Natural killer cell (primary cell): ENCODE data around the gene C8G. TPM values are rescaled to one million over a fixed set of nuclear protein-coding genes. Genes with fewer than 3 reads are reported as not detected.

Experiments
- ATAC-seq, 3 donors: fragments of 150-1000 bp in 2 of 3; fragments of 200-7000 bp in 1 of 3; cut with Tn5 transposase; 1 replicate in 1 of 3; 2 replicates in 2 of 3; pipeline ENCODE4 v1.10.0; 2021; ENCODE audit warnings: mild to moderate bottlenecking in 2 of 3, moderate library complexity in 2 of 3
- DNase-seq, 2 donors: peaks; one replicate each; pipeline versions ENCODE4 v3.0.0 to v3.0.0-alpha.2; 2013 to 2021; ENCODE audit warnings: mixed read lengths in 1 of 2
- H3K27ac ChIP-seq: one replicate; pipeline ENCODE4 v1.5.1; 2013; ENCODE audit warnings: mild to moderate bottlenecking, low read length
- H3K27me3 ChIP-seq: one replicate; pipeline ENCODE4 v1.6.1; 2013; ENCODE audit warnings: low read length; ENCODE audit not compliant: control insufficient read depth, insufficient read depth
- H3K36me3 ChIP-seq: one replicate; pipeline ENCODE4 v1.6.1; 2013; ENCODE audit warnings: low read length; ENCODE audit not compliant: control insufficient read depth, insufficient read depth
- H3K4me1 ChIP-seq: one replicate; pipeline ENCODE4 v1.6.1; 2013; ENCODE audit warnings: low read length; ENCODE audit not compliant: control insufficient read depth, insufficient read depth
- H3K4me3 ChIP-seq: one replicate; pipeline ENCODE4 v1.5.1; 2013; ENCODE audit warnings: low read length
- H3K9me3 ChIP-seq: one replicate; pipeline ENCODE4 v1.6.1; 2013; ENCODE audit warnings: low read length; ENCODE audit not compliant: control insufficient read depth, insufficient read depth
- H3K27ac Mint-ChIP-seq, 2 donors: one replicate each; pipeline ENCODE4 v1.8.0; 2022; ENCODE audit warnings: mild to moderate bottlenecking in 2 of 2, mixed read lengths in 2 of 2, moderate library complexity in 1 of 2
- H3K27me3 Mint-ChIP-seq, 2 donors: one replicate each; pipeline ENCODE4 v1.8.0; 2022; ENCODE audit warnings: low read depth in 2 of 2, mixed read lengths in 2 of 2
- H3K36me3 Mint-ChIP-seq: one replicate; pipeline ENCODE4 v1.8.0; 2022; ENCODE audit warnings: mixed read lengths
- H3K4me1 Mint-ChIP-seq, 2 donors: one replicate each; pipeline ENCODE4 v1.8.0; 2022; ENCODE audit warnings: mixed read lengths in 2 of 2
- H3K4me3 Mint-ChIP-seq: one replicate; pipeline ENCODE4 v1.8.0; 2022; ENCODE audit warnings: mild to moderate bottlenecking, moderate library complexity, mixed read lengths
- H3K9me3 Mint-ChIP-seq, 2 donors: one replicate each; pipeline ENCODE4 v1.8.0; 2022; ENCODE audit warnings: mixed read lengths in 2 of 2
- WGBS: methylation state at CpG from one replicate; pipeline ENCODE4 v1.1.7; 2013; ENCODE audit warnings: missing lambda C conversion rate; ENCODE audit not compliant: insufficient coverage; 5-methylcytosine and 5-hydroxymethylcytosine counted together
- intact Hi-C: fragments of 100-400 bp; cut with micrococcal nuclease; formaldehyde crosslinking; loops from one replicate; pipeline ENCODE4 v1.14.2; 2022
- total RNA-seq, 4 donors: library from RNA; stranded (reverse); fragments of 120-200 nt in 1 of 4; gene quantifications; one replicate each; pipeline versions ENCODE4 v1.2.3 to v1.2.4, GENCODE V29; 2013 to 2022
- TF ChIP-seq, protein P1 (sequence below): fragments of 200-600 bp; IDR thresholded peaks from one replicate; pipeline ENCODE4 v1.8.0; 2022; ENCODE audit warnings: antibody characterized with exemption

The C8G gene
- total RNA-seq, 3 donors from 2014 or later (not counting 1 experiment from before 2014, with no cell fraction given) = 3.9 to 8.5 (median 7.3) TPM

DNA sequence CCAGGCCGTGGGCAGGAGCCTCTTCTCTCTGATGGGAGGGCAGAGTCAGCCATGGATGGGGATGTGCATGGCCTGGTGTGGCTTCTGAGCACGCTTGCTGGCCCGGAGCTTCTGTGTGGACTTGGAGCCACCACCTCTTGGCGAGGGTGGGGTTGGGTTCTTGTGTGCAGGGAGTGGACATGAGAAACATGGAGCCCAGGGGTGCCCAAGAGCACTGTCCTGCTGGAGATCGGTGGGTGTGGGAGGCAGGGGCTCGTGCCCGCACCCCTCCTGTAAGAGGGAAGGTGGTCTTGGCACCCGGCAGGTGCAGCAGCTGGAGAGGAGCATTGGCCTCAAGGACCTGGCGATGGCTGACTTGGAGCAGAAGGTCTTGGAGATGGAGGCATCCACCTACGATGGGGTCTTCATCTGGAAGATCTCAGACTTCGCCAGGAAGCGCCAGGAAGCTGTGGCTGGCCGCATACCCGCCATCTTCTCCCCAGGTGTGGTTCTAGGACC lies 24.3 kb upstream of the C8G start:
- Mint-ChIP-seq H3K9me3 (no peaks in the 10 kb centered on the region), H3K36me3 (peaks cover 5% of the 10 kb centered on the region), H3K4me3 (no peak overlapping the region), H3K27ac (no peak overlapping the region), H3K4me1 (peaks cover 0 to 4% of the 10 kb centered on the region in 2 donors), H3K27me3 (no peaks in the 10 kb centered on the region)
- no peaks in the 10 kb centered on the region for H3K27me3 ChIP-seq
- no peak overlapping the region for H3K27ac ChIP-seq
- intact Hi-C loops = no loop called here
- H3K9me3 ChIP-seq = no peaks in the 10 kb centered on the region
- H3K36me3 ChIP-seq = peaks cover 55% of the 10 kb centered on the region
- no peak overlapping the region for H3K4me3 ChIP-seq
- ATAC-seq (no peak), DNase-seq (no peak)
- WGBS = 95% methylated on average over 14 of the region's 14 CpGs
- H3K4me1 ChIP-seq = no peaks in the 10 kb centered on the region
- TF ChIP-seq, protein P1, sequence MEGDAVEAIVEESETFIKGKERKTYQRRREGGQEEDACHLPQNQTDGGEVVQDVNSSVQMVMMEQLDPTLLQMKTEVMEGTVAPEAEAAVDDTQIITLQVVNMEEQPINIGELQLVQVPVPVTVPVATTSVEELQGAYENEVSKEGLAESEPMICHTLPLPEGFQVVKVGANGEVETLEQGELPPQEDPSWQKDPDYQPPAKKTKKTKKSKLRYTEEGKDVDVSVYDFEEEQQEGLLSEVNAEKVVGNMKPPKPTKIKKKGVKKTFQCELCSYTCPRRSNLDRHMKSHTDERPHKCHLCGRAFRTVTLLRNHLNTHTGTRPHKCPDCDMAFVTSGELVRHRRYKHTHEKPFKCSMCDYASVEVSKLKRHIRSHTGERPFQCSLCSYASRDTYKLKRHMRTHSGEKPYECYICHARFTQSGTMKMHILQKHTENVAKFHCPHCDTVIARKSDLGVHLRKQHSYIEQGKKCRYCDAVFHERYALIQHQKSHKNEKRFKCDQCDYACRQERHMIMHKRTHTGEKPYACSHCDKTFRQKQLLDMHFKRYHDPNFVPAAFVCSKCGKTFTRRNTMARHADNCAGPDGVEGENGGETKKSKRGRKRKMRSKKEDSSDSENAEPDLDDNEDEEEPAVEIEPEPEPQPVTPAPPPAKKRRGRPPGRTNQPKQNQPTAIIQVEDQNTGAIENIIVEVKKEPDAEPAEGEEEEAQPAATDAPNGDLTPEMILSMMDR = no peak

DNA sequence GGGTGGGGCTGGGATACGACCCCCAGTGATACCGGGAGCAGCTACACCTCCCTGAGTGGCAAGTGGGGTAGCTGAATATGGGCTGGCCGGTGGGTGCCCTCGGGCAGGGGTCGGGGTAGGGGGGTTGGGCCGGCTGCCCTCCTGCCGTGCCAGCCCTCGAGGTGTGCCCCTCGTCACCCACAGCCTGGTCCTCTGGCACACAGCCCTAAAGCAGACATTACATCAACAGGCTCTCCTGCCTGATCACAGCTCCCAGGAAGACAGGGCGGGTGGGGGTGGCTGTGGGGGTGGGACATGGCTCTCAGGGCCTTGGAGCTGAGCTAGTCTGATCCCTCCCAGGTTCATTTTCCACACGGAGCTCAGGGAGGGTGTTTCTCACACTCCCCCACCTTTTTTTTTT lies 23.7 kb upstream of the C8G start:
- Histone ChIP-seq H3K4me3 (no peak overlapping the region), H3K4me1 (no peaks in the 10 kb centered on the region), H3K9me3 (no peaks in the 10 kb centered on the region), H3K27me3 (no peaks in the 10 kb centered on the region), H3K27ac (no peak overlapping the region), H3K36me3 (peaks cover 55% of the 10 kb centered on the region)
- no peaks in the 10 kb centered on the region for H3K4me1 Mint-ChIP-seq
- H3K27ac Mint-ChIP-seq = no peak overlapping the region
- intact Hi-C loops = no loop called here
- DNase-seq = no peak
- no peak for ATAC-seq
- no peak overlapping the region for H3K4me3 Mint-ChIP-seq
- TF ChIP-seq, protein P1 = no peak
- WGBS = 96% methylated on average over 9 of the region's 11 CpGs
- H3K9me3 Mint-ChIP-seq = no peaks in the 10 kb centered on the region
- H3K36me3 Mint-ChIP-seq = no peaks in the 10 kb centered on the region
- no peaks in the 10 kb centered on the region for H3K27me3 Mint-ChIP-seq

DNA sequence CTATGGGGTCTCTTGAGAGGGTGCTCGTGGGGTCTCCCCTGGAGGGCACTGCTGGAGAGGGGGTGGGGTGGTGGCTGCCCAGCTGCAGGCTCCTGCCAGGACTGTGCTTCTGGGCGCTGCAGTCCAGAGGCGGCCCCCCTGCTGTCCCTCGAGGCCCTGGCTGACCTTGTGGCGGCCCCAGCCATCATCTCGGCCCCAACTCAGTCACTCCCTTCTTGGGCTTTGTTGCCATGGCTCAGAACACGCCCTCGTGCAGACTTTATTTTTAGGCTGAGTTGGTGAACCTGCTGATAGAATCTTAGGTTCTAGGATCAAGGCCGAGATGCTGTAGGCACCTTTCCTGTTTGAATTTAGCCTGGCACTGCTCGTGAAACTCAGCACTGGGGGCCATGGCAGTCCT lies 23.3 kb upstream of the C8G start:
- H3K9me3 Mint-ChIP-seq = no peaks in the 10 kb centered on the region
- intact Hi-C loops = no loop called here
- no peak overlapping the region for H3K27ac Mint-ChIP-seq

More for the DNA sequence above, 23.3 kb upstream of the C8G start:
- Histone ChIP-seq H3K4me3 (no peak overlapping the region), H3K9me3 (no peaks in the 10 kb centered on the region), H3K36me3 (peaks cover 54% of the 10 kb centered on the region), H3K27ac (no peak overlapping the region), H3K4me1 (no peaks in the 10 kb centered on the region), H3K27me3 (no peaks in the 10 kb centered on the region)
- no peak overlapping the region for H3K4me3 Mint-ChIP-seq
- H3K27me3 Mint-ChIP-seq = no peaks in the 10 kb centered on the region
- no peaks in the 10 kb centered on the region for H3K36me3 Mint-ChIP-seq
- peaks cover 0 to 1% of the 10 kb centered on the region in 2 donors for H3K4me1 Mint-ChIP-seq
- DNase-seq (no peak), ATAC-seq (no peak)
- TF ChIP-seq, protein P1 = no peak
- 95% methylated on average over 10 of the region's 10 CpGs for WGBS
